GM13976 (cell line): ENCODE data around the gene GINM1.
A peak's percentile ranks its signal among the peaks of the same experiment; 100 is the strongest.

Experiments used
- DNase-seq: peaks from one replicate; pipeline ENCODE4 v3.0.0; 2012; ENCODE audit warnings: low spot score
- CTCF ChIP-seq: IDR thresholded peaks from 2 replicates; pipeline ENCODE4 v1.5.1; 2012; ENCODE audit warnings: borderline replicate concordance, mild to moderate bottlenecking; ENCODE audit not compliant: insufficient read depth; ENCODE audit errors: extremely low read depth, missing control alignments, control extremely low read depth
- in situ Hi-C: fragments of 300-500 bp; cut with MboI; formaldehyde crosslinking; loops from one replicate; pipeline ENCODE4 v1.12.0; 2022; ENCODE audit warnings: low sequenced_read_pairs, mixed read lengths, inconsistent platforms; ENCODE audit not compliant: unreplicated experiment

The GINM1 gene

DNA sequence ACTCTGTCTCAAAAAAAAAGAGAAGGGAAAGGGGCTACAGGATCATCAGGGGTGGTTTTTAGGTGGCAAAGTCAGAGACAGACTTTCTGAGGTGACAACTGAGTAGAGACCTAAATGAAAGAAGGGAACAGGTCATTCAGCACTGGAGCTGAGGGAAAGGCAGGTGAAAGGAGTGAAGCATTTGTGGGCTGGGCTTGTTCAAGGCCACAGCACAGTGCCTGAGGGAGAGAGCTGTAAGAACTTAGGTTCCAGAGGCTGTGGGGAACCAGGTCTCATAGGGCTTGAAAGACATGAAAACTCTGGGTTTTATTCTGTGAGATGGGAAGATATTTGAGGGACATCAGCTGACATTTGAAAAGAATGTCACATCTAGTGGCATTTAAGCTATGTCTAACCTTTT is 61.5 kb downstream of the GINM1 start:
- in situ Hi-C loops, result no loop called here
- TF ChIP-seq CTCF, result no peak
- DNase-seq, result no peak

GRCh38 chr6:149628875-149629510 is 62.8 kb downstream of the GINM1 start:
- peak; percentile 47 for DNase-seq
- no peak for TF ChIP-seq CTCF
- in situ Hi-C loops, result no loop called here

DNA sequence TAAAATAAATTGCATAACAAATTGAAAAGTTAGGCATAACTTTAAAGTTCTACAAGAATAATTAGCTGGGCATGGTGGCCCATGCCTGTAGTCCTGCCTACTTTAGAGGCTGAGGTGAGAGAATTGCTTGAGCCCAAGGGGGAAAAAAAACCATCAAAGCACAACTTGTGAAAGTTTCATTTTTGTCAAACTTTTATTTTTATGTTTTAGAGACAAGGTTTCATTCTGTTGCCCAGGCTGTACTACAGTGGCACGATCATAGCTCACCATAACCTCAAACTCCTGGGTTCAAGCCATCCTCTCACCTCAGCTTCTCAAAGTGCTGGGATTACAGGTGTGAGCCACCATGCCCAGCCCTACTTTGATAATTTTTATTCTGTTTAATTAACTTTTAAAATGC is 68.1 kb downstream of the GINM1 start:
- no peak for TF ChIP-seq CTCF
- in situ Hi-C loops, result no loop called here
- no peak for DNase-seq

DNA sequence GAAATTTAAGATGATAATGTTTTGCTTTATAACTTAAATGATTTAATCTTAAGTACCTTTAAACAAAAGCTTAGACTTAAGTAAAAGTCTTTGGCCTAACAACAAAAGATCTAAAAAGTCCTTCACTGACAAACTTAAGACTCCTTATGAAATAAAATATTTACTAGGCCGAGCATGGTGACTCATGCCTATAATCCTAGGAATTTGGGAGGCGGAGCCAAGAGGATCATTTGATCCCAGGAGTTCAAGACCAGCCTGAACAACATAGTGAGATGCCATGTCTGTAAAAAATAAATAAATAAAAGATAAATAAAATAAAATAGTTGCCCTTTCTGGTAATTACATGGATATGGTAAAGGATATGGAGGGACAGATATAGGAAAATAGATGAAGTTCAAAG is 69.9 kb downstream of the GINM1 start:
- no peak for DNase-seq
- TF ChIP-seq CTCF, result no peak
- in situ Hi-C loops, result no loop called here
